GM12801 (cell line): ENCODE results near the gene RNASE8.

Source experiments
- CTCF ChIP-seq: IDR thresholded peaks from one replicate; pipeline ENCODE4 v1.5.1; 2011; ENCODE audit warnings: control low read depth; ENCODE audit not compliant: insufficient read length; ENCODE audit errors: extremely low read depth

Gene RNASE8

GRCh38 chr14:21050597-21050996 is 7.0 kb upstream of the RNASE8 start:
- TF ChIP-seq CTCF = no peak

GRCh38 chr14:21053184-21054122 is 4.2 kb upstream of the RNASE8 start:
- TF ChIP-seq CTCF = no peak

GRCh38 chr14:21054123-21054767 is 3.4 kb upstream of the RNASE8 start:
- no peak for TF ChIP-seq CTCF

GRCh38 chr14:21054768-21055145 is 2.9 kb upstream of the RNASE8 start:
- no peak for TF ChIP-seq CTCF

- no peak for TF ChIP-seq CTCF
These were observed 2.0 kb upstream of the RNASE8 start for GRCh38 chr14:21055432-21056117.

GRCh38 chr14:21056520-21057163 is 980 bp upstream of the RNASE8 start:
- no peak for TF ChIP-seq CTCF

GRCh38 chr14:21058903-21059302 is 1.3 kb downstream of the RNASE8 start:
- no peak for TF ChIP-seq CTCF
